ENCODE results near the gene LDAH. TPM values are rescaled to one million over a fixed set of nuclear protein-coding genes. Genes with fewer than 3 reads are reported as not detected.
"Not testable (repeated sequence)": the region's sequence is repeated elsewhere in the genome, so short reads cannot be mapped to it uniquely, and the experiment has no call there.

The LDAH gene
- polyA plus RNA-seq, 1 donor = 28.0 TPM

DNA sequence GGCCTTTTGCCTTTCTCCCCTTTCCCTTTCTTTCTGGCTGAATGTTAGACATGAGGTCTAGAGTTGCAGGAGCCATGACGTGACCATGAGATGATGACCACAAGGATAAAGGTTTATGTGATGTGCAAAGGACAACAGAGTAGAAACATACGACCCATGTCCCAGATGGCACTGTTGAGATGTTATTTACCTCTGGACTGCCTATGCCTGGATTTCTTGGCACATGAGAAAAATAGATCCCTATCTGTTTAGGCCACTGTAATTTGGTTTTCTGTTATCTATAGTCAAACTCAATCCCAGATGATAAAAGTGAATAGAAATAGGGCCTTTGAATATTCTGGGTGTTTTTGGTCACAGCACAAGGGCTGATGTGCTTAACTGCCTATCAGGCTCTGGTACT is 97.1 kb downstream of the LDAH start:
- Histone ChIP-seq H3K9me3 (ENCODE audit: control insufficient read depth, low read depth, low read length) (no peaks in the 10 kb centered on the region), H3K36me3 (ENCODE audit: control insufficient read depth, insufficient read depth, low read length) (peaks cover 7% of the 10 kb centered on the region), H3K4me1 (ENCODE audit: control insufficient read depth, insufficient read depth, low read length) (peaks cover 10% of the 10 kb centered on the region), H3K4me3 (ENCODE audit: low read length) (no peak overlapping the region), H3K27ac (ENCODE audit: low read length) (no peak overlapping the region), H3K27me3 (ENCODE audit: control insufficient read depth, insufficient read depth, low read length) (no peaks in the 10 kb centered on the region)
- DNase-seq = no peak
- no CpG with 5 or more reads among the region's 2 CpGs for WGBS (ENCODE audit: insufficient coverage, low lambda C conversion rate)

DNA sequence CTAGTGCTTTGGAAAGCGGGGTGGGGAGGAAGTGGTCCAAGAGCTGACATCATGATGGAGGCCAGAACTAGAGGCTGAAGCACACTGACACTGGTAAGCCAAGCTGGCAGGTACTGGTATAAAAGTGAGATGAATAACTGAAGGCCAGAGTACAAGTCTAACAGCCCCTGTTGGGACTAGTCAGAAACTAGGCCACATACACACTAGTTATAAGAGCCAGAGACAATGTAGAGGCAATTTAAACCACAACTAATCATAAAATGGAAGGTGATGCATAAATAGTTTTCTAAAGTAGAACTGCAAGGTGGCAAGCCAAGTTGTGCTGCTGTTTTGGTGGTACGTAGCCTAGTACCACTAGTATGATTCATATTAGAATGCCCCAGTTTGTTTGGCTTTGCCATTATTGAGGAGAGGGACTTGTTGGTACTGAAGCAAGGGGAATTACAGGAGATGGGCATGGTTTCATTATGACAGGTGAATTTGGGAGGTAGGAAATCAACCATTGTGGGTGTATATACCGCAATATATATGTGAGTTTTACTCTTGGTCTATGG is 98.3 kb downstream of the LDAH start:
- no peak for DNase-seq
- Histone ChIP-seq H3K4me3 (ENCODE audit: low read length) (no peak overlapping the region), H3K4me1 (ENCODE audit: control insufficient read depth, insufficient read depth, low read length) (peaks cover 10% of the 10 kb centered on the region), H3K36me3 (ENCODE audit: control insufficient read depth, insufficient read depth, low read length) (peaks cover 7% of the 10 kb centered on the region), H3K27me3 (ENCODE audit: control insufficient read depth, insufficient read depth, low read length) (no peaks in the 10 kb centered on the region), H3K27ac (ENCODE audit: low read length) (no peak overlapping the region), H3K9me3 (ENCODE audit: control insufficient read depth, low read depth, low read length) (no peaks in the 10 kb centered on the region)
- 100% methylated on average over 1 of the region's 3 CpGs for WGBS (ENCODE audit: insufficient coverage, low lambda C conversion rate)

DNA sequence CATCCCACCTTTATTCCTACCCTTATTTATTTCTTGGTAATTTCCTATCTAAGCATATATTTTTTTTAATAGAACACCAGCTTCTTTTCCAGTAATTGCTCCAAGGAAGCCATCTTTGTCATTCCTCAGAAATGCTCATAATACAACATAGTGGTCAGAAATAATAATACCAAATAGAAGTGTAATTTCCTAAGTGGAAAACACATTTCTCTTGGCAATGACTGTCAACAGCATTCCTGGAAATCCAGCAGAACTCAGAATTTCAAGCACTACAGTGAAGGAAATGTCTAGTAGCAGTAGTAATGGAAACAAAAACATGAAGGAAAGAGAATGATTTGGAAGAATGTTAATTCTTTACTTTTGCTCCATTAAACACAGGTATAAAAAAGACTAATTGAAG is 99.4 kb downstream of the LDAH start:
- H3K27ac ChIP-seq (ENCODE audit: low read length) = no peak overlapping the region
- no peak for DNase-seq
- H3K27me3 ChIP-seq (ENCODE audit: control insufficient read depth, insufficient read depth, low read length) = no peaks in the 10 kb centered on the region
- peaks cover 8% of the 10 kb centered on the region for H3K4me1 ChIP-seq (ENCODE audit: control insufficient read depth, insufficient read depth, low read length)
- H3K36me3 ChIP-seq (ENCODE audit: control insufficient read depth, insufficient read depth, low read length) = peaks cover 7% of the 10 kb centered on the region
- no peak overlapping the region for H3K4me3 ChIP-seq (ENCODE audit: low read length)
- H3K9me3 ChIP-seq (ENCODE audit: control insufficient read depth, low read depth, low read length) = no peaks in the 10 kb centered on the region

DNA sequence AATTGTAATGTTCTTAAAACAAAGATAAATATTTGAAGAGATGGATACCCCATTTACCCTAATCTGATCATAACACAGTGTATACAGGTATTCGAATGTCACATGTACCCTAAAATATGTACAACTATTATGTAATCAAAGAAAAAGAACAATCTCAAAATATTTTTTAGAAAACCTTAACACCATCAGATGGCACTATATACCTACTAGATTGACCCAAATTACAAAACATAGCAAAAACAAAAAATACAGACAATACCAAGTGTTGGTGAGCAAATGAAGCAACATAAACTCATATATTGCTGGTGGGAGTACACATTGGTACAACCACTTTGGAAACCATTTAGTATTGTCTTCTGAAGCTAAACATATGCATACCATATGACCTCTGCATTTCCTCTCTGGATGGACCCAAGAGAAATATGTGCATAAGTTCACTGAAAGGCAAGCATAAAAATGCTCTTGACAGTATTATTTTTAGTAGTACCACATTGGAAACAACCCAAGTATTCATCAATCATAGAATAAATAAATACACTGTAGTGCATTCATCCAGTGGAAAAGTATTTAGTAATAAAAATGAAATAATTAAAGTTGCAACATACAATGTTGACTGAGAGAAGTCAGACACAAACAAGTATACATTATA is 100.2 kb downstream of the LDAH start:
- WGBS (ENCODE audit: insufficient coverage, low lambda C conversion rate) = no CpG with 5 or more reads among the region's 1 CpG
- Histone ChIP-seq H3K27ac (ENCODE audit: low read length) (no peak overlapping the region), H3K4me3 (ENCODE audit: low read length) (no peak overlapping the region), H3K4me1 (ENCODE audit: control insufficient read depth, insufficient read depth, low read length) (peaks cover 1% of the 10 kb centered on the region), H3K36me3 (ENCODE audit: control insufficient read depth, insufficient read depth, low read length) (peaks cover 7% of the 10 kb centered on the region), H3K27me3 (ENCODE audit: control insufficient read depth, insufficient read depth, low read length) (no peaks in the 10 kb centered on the region), H3K9me3 (ENCODE audit: control insufficient read depth, low read depth, low read length) (peaks cover under 1% of the 10 kb centered on the region)
- no peak for DNase-seq

DNA sequence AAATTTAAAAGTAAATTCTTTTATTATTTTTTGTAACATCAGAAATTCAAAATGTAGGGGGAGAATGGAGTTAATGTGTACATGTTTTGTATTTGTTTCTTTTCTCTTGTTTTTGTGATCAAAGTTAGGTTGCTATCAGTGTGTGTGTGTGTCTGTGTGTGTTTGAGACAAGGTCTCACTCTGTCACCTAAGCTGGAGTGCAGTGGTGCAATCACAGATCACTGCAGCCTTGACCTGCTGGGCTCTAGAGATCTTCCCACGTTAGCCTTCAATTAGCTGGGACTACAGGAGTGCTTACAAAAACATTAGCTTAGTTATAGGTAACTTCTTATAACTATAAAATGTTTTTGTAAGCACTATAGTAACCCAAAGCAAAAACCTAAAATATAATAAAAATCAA is 105.3 kb downstream of the LDAH start:
- H3K27ac ChIP-seq (ENCODE audit: low read length) = no peak overlapping the region
- no peaks in the 10 kb centered on the region for H3K36me3 ChIP-seq (ENCODE audit: control insufficient read depth, insufficient read depth, low read length)
- WGBS (ENCODE audit: insufficient coverage, low lambda C conversion rate) = no CpG with 5 or more reads among the region's 1 CpG
- H3K4me3 ChIP-seq (ENCODE audit: low read length) = no peak overlapping the region
- DNase-seq = no peak
- peaks cover 6% of the 10 kb centered on the region for H3K9me3 ChIP-seq (ENCODE audit: control insufficient read depth, low read depth, low read length)
- H3K27me3 ChIP-seq (ENCODE audit: control insufficient read depth, insufficient read depth, low read length) = no peaks in the 10 kb centered on the region
- H3K4me1 ChIP-seq (ENCODE audit: control insufficient read depth, insufficient read depth, low read length) = no peaks in the 10 kb centered on the region

DNA sequence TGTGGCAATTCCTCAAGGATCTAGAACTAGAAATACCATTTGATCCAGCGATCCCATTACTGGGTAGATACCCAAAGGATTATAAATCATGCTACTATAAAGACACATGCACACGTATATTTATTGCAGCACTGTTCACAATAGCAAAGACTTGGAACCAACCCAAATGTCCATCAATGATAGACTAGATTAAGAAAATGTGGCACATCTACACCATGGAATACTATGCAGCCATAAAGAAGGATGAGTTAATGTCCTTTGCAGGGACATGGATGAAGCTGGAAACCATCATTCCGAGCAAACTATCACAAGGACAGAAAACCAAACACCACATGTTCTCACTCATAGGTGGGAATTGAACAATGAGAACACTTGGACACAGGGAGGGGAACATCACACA is 106.7 kb downstream of the LDAH start:
- H3K27me3 ChIP-seq (ENCODE audit: control insufficient read depth, insufficient read depth, low read length); DNase-seq; H3K4me3 ChIP-seq (ENCODE audit: low read length); H3K27ac ChIP-seq (ENCODE audit: low read length); H3K4me1 ChIP-seq (ENCODE audit: control insufficient read depth, insufficient read depth, low read length); H3K36me3 ChIP-seq (ENCODE audit: control insufficient read depth, insufficient read depth, low read length): not testable (repeated sequence)
- no CpG with 5 or more reads among the region's 3 CpGs for WGBS (ENCODE audit: insufficient coverage, low lambda C conversion rate)
- peaks cover 10% of the 10 kb centered on the region for H3K9me3 ChIP-seq (ENCODE audit: control insufficient read depth, low read depth, low read length)

DNA sequence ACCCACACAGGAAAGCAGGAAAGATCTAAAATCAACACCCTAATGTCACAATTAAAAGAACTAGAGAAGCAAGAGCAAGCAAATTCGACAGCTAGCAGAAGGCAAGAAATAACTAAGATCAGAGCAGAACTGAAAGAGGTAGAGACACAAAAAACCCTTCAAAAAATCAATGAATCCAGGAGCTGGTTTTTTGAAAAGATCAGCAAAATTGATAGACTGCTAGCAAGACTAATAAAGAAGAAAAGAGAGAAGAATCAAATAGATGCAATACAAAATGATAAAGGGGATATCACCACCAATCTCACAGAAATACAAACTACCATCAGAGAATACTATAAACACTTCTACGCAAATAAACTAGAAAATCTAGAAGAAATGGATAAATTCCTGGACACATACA is 108.5 kb downstream of the LDAH start:
- not testable (repeated sequence) for H3K27ac ChIP-seq (ENCODE audit: low read length); DNase-seq; H3K4me3 ChIP-seq (ENCODE audit: low read length); H3K27me3 ChIP-seq (ENCODE audit: control insufficient read depth, insufficient read depth, low read length); H3K4me1 ChIP-seq (ENCODE audit: control insufficient read depth, insufficient read depth, low read length); H3K36me3 ChIP-seq (ENCODE audit: control insufficient read depth, insufficient read depth, low read length)
- WGBS (ENCODE audit: insufficient coverage, low lambda C conversion rate) = no CpG with 5 or more reads among the region's 2 CpGs
- H3K9me3 ChIP-seq (ENCODE audit: control insufficient read depth, low read depth, low read length) = peaks cover 10% of the 10 kb centered on the region

DNA sequence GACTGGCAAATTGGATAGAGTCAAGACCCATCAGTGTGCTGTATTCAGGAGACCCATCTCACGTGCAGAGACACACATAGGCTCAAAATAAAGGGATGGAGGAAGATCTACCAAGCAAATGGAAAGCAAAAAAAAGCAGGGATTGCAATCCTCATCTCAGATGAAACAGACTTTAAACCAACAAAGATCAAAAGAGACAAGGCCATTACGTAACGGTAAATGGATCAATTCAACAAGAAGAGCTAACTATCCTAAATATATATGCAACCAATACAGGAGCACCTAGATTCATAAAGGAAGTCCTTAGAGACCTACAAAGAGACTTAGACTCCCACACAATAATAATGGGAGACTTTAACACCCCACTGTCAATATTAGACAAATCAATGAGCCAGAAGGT is 109.3 kb downstream of the LDAH start:
- WGBS (ENCODE audit: insufficient coverage, low lambda C conversion rate) = 83% methylated on average over 2 of the region's 3 CpGs
- H3K27ac ChIP-seq (ENCODE audit: low read length); H3K27me3 ChIP-seq (ENCODE audit: control insufficient read depth, insufficient read depth, low read length); H3K4me1 ChIP-seq (ENCODE audit: control insufficient read depth, insufficient read depth, low read length); H3K4me3 ChIP-seq (ENCODE audit: low read length); H3K36me3 ChIP-seq (ENCODE audit: control insufficient read depth, insufficient read depth, low read length); DNase-seq: not testable (repeated sequence)
- H3K9me3 ChIP-seq (ENCODE audit: control insufficient read depth, low read depth, low read length) = peaks cover 10% of the 10 kb centered on the region

DNA sequence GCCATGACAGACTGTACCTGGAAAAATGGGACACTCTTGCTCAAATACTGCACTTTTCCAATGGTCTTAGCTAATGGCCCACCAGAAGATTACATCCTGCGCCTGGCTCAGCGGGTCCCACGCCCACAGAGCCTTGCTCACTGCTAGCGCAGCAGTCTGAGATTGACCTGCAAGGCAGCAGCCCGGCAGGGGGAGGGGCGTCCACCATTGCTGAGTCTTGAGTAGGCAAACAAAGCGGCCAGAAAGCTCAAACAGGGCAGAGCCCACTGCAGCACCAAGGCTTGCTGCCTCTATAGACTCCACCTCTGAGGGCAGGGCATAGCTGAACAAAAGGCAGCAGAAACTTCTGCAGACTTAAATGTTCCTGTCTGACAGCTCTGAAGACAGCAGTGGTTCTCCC is 111.3 kb downstream of the LDAH start:
- not testable (repeated sequence) for H3K27ac ChIP-seq (ENCODE audit: low read length); H3K4me1 ChIP-seq (ENCODE audit: control insufficient read depth, insufficient read depth, low read length); DNase-seq; H3K27me3 ChIP-seq (ENCODE audit: control insufficient read depth, insufficient read depth, low read length); H3K9me3 ChIP-seq (ENCODE audit: control insufficient read depth, low read depth, low read length); H3K4me3 ChIP-seq (ENCODE audit: low read length); H3K36me3 ChIP-seq (ENCODE audit: control insufficient read depth, insufficient read depth, low read length)
- WGBS (ENCODE audit: insufficient coverage, low lambda C conversion rate) = no CpG with 5 or more reads among the region's 7 CpGs

DNA sequence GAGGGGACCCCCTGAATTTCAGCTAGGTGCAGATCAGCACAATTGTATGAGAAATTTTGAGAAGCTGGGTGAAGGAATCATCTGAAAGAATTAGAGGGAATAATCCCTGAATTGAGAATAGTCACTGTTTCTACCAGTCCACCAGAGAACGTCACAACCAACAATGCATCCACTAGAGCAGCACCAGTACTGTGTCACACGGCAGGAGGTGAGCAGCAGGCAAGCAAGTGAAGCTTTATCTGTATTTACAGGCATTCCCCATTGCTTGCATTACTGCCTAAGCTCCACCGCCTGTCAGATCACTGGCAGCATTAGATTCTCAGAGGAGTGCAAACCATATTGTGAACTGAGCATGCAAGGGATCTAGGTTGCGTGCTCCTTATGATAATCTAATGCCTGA is 115.3 kb downstream of the LDAH start:
- Histone ChIP-seq H3K27ac (ENCODE audit: low read length) (no peak overlapping the region), H3K27me3 (ENCODE audit: control insufficient read depth, insufficient read depth, low read length) (no peaks in the 10 kb centered on the region), H3K4me3 (ENCODE audit: low read length) (no peak overlapping the region), H3K36me3 (ENCODE audit: control insufficient read depth, insufficient read depth, low read length) (no peaks in the 10 kb centered on the region), H3K4me1 (ENCODE audit: control insufficient read depth, insufficient read depth, low read length) (no peaks in the 10 kb centered on the region), H3K9me3 (ENCODE audit: control insufficient read depth, low read depth, low read length) (peaks cover 4% of the 10 kb centered on the region)
- WGBS (ENCODE audit: insufficient coverage, low lambda C conversion rate) = no CpG with 5 or more reads among the region's 4 CpGs
- DNase-seq = no peak

DNA sequence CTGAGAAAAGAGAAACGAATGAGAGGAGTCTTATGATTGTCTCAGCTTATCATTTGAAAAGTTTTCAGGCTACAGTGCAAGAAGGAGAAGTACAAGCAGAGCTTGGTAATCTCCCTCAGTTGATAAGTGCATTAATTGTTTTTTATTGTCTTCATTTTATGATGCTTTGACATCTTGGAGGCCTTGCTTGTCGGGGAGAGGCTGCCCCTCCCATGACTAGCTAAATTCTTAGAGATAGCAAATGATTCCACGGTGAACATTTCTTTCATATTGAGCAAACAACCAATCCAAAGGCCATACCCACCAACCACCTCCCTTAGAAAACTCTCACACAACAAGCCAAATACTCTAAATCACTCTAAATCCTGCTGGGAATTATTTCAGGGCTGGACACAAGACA is 116.1 kb downstream of the LDAH start:
- Histone ChIP-seq H3K9me3 (ENCODE audit: control insufficient read depth, low read depth, low read length) (peaks cover 4% of the 10 kb centered on the region), H3K36me3 (ENCODE audit: control insufficient read depth, insufficient read depth, low read length) (no peaks in the 10 kb centered on the region), H3K4me3 (ENCODE audit: low read length) (no peak overlapping the region), H3K27ac (ENCODE audit: low read length) (no peak overlapping the region), H3K27me3 (ENCODE audit: control insufficient read depth, insufficient read depth, low read length) (no peaks in the 10 kb centered on the region), H3K4me1 (ENCODE audit: control insufficient read depth, insufficient read depth, low read length) (no peaks in the 10 kb centered on the region)
- peak in 1 of 2 donors; percentile 37 for DNase-seq
- 14% methylated on average over 1 of the region's 3 CpGs for WGBS (ENCODE audit: insufficient coverage, low lambda C conversion rate)

Data from large intestine (tissue), 3 donors.